Measurements from ENCODE around the gene CCDC85B. TPM values are rescaled to one million over a fixed set of nuclear protein-coding genes. Genes with fewer than 3 reads are reported as not detected.

CCDC85B gene
- total and polyA plus RNA-seq, 2 experiments from 2014 or later: 80.2 to 83.4 TPM

DNA sequence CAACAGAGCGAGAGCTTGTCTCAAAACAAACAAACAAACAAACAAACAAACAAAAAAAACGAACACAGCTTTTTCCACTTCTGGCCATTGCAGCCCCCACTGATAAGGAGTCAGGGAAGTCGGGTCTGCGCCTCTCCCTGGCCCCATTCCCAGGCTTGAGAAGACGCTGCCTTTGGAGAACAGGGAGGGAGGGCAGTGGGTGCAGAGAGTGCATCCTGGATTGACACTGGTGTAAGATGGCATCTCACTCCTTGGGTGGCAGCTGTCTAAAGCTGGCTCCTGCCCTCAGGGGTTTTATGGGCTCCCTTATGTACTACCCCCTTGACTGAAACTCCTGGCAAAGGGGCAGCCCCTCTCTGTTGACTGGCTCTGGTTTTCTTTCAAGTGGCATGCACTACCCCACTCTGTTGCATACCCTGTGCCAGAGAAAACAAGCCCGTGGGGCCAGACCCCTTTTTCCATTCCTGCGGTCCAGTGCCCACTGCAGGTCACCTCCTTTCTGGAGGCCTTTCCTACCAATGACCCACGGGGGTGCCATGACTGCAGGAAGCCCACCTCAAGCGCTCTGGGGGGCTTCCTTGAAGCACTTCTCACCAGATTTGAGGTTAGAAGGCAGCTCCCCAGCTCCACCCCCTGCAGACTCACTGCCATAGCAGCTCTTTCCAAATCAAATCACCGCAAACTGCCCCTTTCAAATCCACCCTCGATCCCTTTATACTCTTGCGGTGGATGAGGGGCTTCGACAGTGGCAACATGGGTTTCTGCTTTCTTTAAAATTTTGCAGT, 41.5 kb downstream of the CCDC85B start:
- Histone ChIP-seq H3K27me3 (no peaks in the 10 kb centered on the region), H3K4me3 (no peak overlapping the region), H3K4me1 (ENCODE audit: low read depth) (no peaks in the 10 kb centered on the region), H3K36me3 (no peaks in the 10 kb centered on the region), H3K27ac (no peak overlapping the region), H3K9me3 (ENCODE audit: low read depth) (no peaks in the 10 kb centered on the region)
- TF ChIP-seq, protein P1, sequence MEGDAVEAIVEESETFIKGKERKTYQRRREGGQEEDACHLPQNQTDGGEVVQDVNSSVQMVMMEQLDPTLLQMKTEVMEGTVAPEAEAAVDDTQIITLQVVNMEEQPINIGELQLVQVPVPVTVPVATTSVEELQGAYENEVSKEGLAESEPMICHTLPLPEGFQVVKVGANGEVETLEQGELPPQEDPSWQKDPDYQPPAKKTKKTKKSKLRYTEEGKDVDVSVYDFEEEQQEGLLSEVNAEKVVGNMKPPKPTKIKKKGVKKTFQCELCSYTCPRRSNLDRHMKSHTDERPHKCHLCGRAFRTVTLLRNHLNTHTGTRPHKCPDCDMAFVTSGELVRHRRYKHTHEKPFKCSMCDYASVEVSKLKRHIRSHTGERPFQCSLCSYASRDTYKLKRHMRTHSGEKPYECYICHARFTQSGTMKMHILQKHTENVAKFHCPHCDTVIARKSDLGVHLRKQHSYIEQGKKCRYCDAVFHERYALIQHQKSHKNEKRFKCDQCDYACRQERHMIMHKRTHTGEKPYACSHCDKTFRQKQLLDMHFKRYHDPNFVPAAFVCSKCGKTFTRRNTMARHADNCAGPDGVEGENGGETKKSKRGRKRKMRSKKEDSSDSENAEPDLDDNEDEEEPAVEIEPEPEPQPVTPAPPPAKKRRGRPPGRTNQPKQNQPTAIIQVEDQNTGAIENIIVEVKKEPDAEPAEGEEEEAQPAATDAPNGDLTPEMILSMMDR (IDR thresholded peaks at IDR 0.05; ENCODE audit: low read depth, low read length): no peak
- no peak for DNase-seq (ENCODE audit: low read depth in 1 of 2, low spot score in 1 of 2)

DNA sequence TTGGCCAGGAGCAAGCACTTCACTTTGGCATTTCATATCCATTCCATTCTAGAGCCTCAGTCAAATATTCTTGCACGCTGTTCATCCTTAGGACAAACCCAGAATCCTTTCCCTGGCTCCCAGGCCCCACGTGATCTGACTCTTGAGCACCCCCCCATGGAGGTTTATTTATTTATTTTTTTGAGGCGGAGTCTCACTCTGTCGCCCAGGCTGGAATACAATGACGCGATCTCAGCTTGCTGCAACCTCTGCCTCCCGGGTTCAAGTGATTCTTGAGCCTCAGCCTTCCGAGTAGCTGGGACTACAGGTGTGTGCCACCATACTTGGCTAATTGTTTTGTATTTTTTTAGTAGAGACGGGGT, 42.1 kb downstream of the CCDC85B start:
- Histone ChIP-seq H3K9me3 (ENCODE audit: low read depth) (no peaks in the 10 kb centered on the region), H3K27ac (no peak overlapping the region), H3K4me3 (no peak overlapping the region), H3K27me3 (no peaks in the 10 kb centered on the region), H3K4me1 (ENCODE audit: low read depth) (no peaks in the 10 kb centered on the region), H3K36me3 (no peaks in the 10 kb centered on the region)
- peak; percentile 36 to 48 for DNase-seq (ENCODE audit: low read depth in 1 of 2, low spot score in 1 of 2)
- TF ChIP-seq, protein P1 (IDR thresholded peaks at IDR 0.05; ENCODE audit: low read depth, low read length): no peak

GRCh38 chr11:65934014-65934413, 43.5 kb downstream of the CCDC85B start:
- Histone ChIP-seq H3K4me1 (ENCODE audit: low read depth) (no peaks in the 10 kb centered on the region), H3K27ac (no peak overlapping the region), H3K27me3 (no peaks in the 10 kb centered on the region), H3K36me3 (no peaks in the 10 kb centered on the region), H3K4me3 (no peak overlapping the region), H3K9me3 (ENCODE audit: low read depth) (no peaks in the 10 kb centered on the region)
- peak in 1 of 2 donors; percentile 73 for DNase-seq (ENCODE audit: low read depth in 1 of 2, low spot score in 1 of 2)
- TF ChIP-seq, protein P1 (IDR thresholded peaks at IDR 0.05; ENCODE audit: low read depth, low read length): no peak

GRCh38 chr11:65937766-65938165, 47.3 kb downstream of the CCDC85B start:
- H3K4me1 ChIP-seq (ENCODE audit: low read depth): no peaks in the 10 kb centered on the region
- no peaks in the 10 kb centered on the region for H3K36me3 ChIP-seq
- H3K4me3 ChIP-seq: no peak overlapping the region
- no peak overlapping the region for H3K27ac ChIP-seq
- no peaks in the 10 kb centered on the region for H3K9me3 ChIP-seq (ENCODE audit: low read depth)
- H3K27me3 ChIP-seq: no peaks in the 10 kb centered on the region
- TF ChIP-seq, protein P1 (IDR thresholded peaks at IDR 0.05; ENCODE audit: low read depth, low read length): no peak
- DNase-seq (ENCODE audit: low read depth in 1 of 2, low spot score in 1 of 2): no peak

Other genes starting within 250 kb of the CCDC85B start
- gene RELA, start 227.8 kb upstream of the CCDC85B start, total RNA-seq: 39.8 and 51.9 TPM in 2 replicates
- 46.2 and 46.5 TPM in 2 replicates for gene RELA, start 227.8 kb upstream of the CCDC85B start, polyA plus RNA-seq
- 51.2 and 51.4 TPM in 2 replicates for gene KAT5, start 178.4 kb upstream of the CCDC85B start, total RNA-seq
- 37.7 and 63.7 TPM in 2 replicates for gene KAT5, start 178.4 kb upstream of the CCDC85B start, polyA plus RNA-seq
- gene RNASEH2C, start 169.9 kb upstream of the CCDC85B start, total RNA-seq: 83.7 and 108 TPM in 2 replicates
- 71.5 and 84.4 TPM in 2 replicates for gene RNASEH2C, start 169.9 kb upstream of the CCDC85B start, polyA plus RNA-seq
- gene AP5B1, start 109.7 kb upstream of the CCDC85B start, total RNA-seq: 18.1 and 24.3 TPM in 2 replicates
- gene AP5B1, start 109.7 kb upstream of the CCDC85B start, polyA plus RNA-seq: 13.6 and 18.0 TPM in 2 replicates
- gene OVOL1, start 103.6 kb upstream of the CCDC85B start, total RNA-seq: 0.15 and 0.60 TPM in 2 replicates
- gene OVOL1, start 103.6 kb upstream of the CCDC85B start, polyA plus RNA-seq: 0.35 TPM in 1 of 2 replicates, not detected in the other
- 5.9 and 6.0 TPM in 2 replicates for gene SNX32, start 56.7 kb upstream of the CCDC85B start, total RNA-seq
- 13.2 and 21.4 TPM in 2 replicates for gene SNX32, start 56.7 kb upstream of the CCDC85B start, polyA plus RNA-seq
- gene CFL1, start 32.5 kb upstream of the CCDC85B start, total RNA-seq: 974 and 1,709 TPM in 2 replicates
- gene CFL1, start 32.5 kb upstream of the CCDC85B start, polyA plus RNA-seq: 1,641 and 2,660 TPM in 2 replicates
- 74.3 and 88.9 TPM in 2 replicates for gene MUS81, start 30.2 kb upstream of the CCDC85B start, total RNA-seq
- 80.3 and 82.7 TPM in 2 replicates for gene MUS81, start 30.2 kb upstream of the CCDC85B start, polyA plus RNA-seq
- gene EFEMP2, start 17.9 kb upstream of the CCDC85B start, total RNA-seq: 138 and 161 TPM in 2 replicates
- gene EFEMP2, start 17.9 kb upstream of the CCDC85B start, polyA plus RNA-seq: 216 and 267 TPM in 2 replicates
- not detected in 2 replicates for gene CTSW, start 10.8 kb upstream of the CCDC85B start, total RNA-seq
- gene CTSW, start 10.8 kb upstream of the CCDC85B start, polyA plus RNA-seq: 0.60 TPM in 1 of 2 replicates, not detected in the other
- 140 and 220 TPM in 2 replicates for gene FIBP, start 2.2 kb upstream of the CCDC85B start, total RNA-seq
- gene FIBP, start 2.2 kb upstream of the CCDC85B start, polyA plus RNA-seq: 143 and 199 TPM in 2 replicates
- 0.21 TPM in 1 of 2 replicates, not detected in the other for gene FOSL1, start 9.7 kb downstream of the CCDC85B start, total RNA-seq
- 0.60 TPM in 1 of 2 replicates, not detected in the other for gene FOSL1, start 9.7 kb downstream of the CCDC85B start, polyA plus RNA-seq
- gene C11orf68, start 28.4 kb downstream of the CCDC85B start, total RNA-seq: 34.7 and 39.5 TPM in 2 replicates
- gene C11orf68, start 28.4 kb downstream of the CCDC85B start, polyA plus RNA-seq: 73.1 and 86.5 TPM in 2 replicates
- gene DRAP1, start 28.8 kb downstream of the CCDC85B start, total RNA-seq: 257 and 264 TPM in 2 replicates
- gene DRAP1, start 28.8 kb downstream of the CCDC85B start, polyA plus RNA-seq: 230 and 288 TPM in 2 replicates
- 1.0 TPM in 1 of 2 replicates, not detected in the other for gene TSGA10IP, start 54.8 kb downstream of the CCDC85B start, total RNA-seq
- gene TSGA10IP, start 54.8 kb downstream of the CCDC85B start, polyA plus RNA-seq: 0.25 and 1.1 TPM in 2 replicates
- gene SART1, start 71.1 kb downstream of the CCDC85B start, total RNA-seq: 55.7 and 74.7 TPM in 2 replicates
- 51.6 and 59.4 TPM in 2 replicates for gene SART1, start 71.1 kb downstream of the CCDC85B start, polyA plus RNA-seq
- 28.6 and 36.8 TPM in 2 replicates for gene EIF1AD, start 111.5 kb downstream of the CCDC85B start, total RNA-seq
- gene EIF1AD, start 111.5 kb downstream of the CCDC85B start, polyA plus RNA-seq: 24.6 and 30.8 TPM in 2 replicates
- gene BANF1, start 111.8 kb downstream of the CCDC85B start, total RNA-seq: 72.2 and 77.0 TPM in 2 replicates
- 441 and 496 TPM in 2 replicates for gene BANF1, start 111.8 kb downstream of the CCDC85B start, polyA plus RNA-seq
- gene CST6, start 121.3 kb downstream of the CCDC85B start, total RNA-seq: not detected in 2 replicates
- not detected in 2 replicates for gene CST6, start 121.3 kb downstream of the CCDC85B start, polyA plus RNA-seq
- gene CATSPER1, start 135.8 kb downstream of the CCDC85B start, total RNA-seq: not detected in 2 replicates
- gene CATSPER1, start 135.8 kb downstream of the CCDC85B start, polyA plus RNA-seq: not detected in 2 replicates
- gene GAL3ST3, start 158.5 kb downstream of the CCDC85B start, total RNA-seq: 25.5 and 38.6 TPM in 2 replicates
- gene GAL3ST3, start 158.5 kb downstream of the CCDC85B start, polyA plus RNA-seq: 14.8 and 22.3 TPM in 2 replicates
- 196 and 210 TPM in 2 replicates for gene SF3B2, start 161.7 kb downstream of the CCDC85B start, total RNA-seq
- 184 and 189 TPM in 2 replicates for gene SF3B2, start 161.7 kb downstream of the CCDC85B start, polyA plus RNA-seq
- gene PACS1, start 179.6 kb downstream of the CCDC85B start, total RNA-seq: 62.1 and 62.6 TPM in 2 replicates
- gene PACS1, start 179.6 kb downstream of the CCDC85B start, polyA plus RNA-seq: 61.6 and 97.8 TPM in 2 replicates

Measured in cardiac muscle cell (in vitro differentiated cells and primary cell).